ENCODE data around the gene PAPSS1. TPM values are rescaled to one million over a fixed set of nuclear protein-coding genes. Genes with fewer than 3 reads are reported as not detected.
A peak's percentile ranks its signal among the peaks of the same experiment; 100 is the strongest.

PAPSS1 gene
- total and polyA plus RNA-seq, 9 of the 15 experiments (the other 6 are each of a cell fraction or from before 2014, with no cell fraction given) = 21.1 to 53.9 (median 41.9) TPM

DNA sequence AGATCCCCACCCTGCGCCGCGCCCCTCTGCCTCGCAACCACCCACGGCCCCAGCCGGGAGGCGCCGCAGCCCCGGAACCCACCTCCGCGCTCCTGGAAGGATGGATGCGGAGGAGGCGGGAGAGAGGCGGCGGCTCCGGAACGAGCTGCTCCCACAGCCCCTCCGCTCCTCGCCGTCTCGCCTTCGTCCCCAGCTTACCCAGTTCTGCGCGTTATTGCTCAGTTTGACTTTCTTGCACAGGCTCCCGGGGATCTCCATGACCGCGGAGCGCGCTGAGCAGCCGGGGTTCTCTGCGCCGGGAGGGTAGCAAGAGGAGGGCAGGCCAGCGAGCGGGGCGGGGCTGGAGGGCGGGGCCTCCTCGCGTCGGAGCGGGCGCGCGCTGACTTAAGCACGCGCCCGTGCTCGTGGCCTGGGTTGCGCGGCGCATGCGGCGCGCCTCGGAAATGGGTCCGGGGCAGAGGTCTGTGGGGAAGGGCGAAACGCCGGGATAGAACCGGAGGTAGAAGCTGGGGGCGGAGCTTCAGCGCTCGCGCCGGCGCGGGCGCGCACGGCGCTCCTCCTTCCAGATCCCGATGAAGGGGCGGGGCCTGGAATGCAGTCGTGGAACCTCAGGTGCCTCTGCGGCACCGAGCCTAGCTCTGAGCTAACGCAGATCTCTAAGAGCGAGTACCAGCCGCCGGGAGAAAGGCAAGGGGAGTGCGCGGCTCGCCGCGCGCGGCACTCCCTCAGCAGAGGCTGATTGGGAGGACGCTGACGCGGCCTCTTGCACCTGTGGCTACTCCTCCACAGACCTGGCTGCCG lies at the start of gene PAPSS1 (continued):
- TF ChIP-seq GABPA (tag; conservative IDR thresholded peaks at IDR 0.05; ENCODE audit: low read depth) (peak; percentile 94), CTCF (IDR thresholded peaks at IDR 0.05 in 2 of 3, conservative IDR thresholded peaks at IDR 0.05 in 1 of 3; ENCODE audit: insufficient read depth in 2 of 3, low read depth in 1 of 3, low read length in 3 of 3) (no peak), SNAPC5 (CRISPR knock-in tag; IDR thresholded peaks at IDR 0.05) (no peak), ZSCAN32 (CRISPR knock-in tag; IDR thresholded peaks at IDR 0.05) (no peak), NBN (IDR thresholded peaks at IDR 0.05; ENCODE audit: low read depth) (no peak), ZBTB34 (CRISPR knock-in tag; IDR thresholded peaks at IDR 0.05) (no peak), CREB5 (CRISPR knock-in tag; IDR thresholded peaks at IDR 0.05) (no peak), NRF1 (conservative IDR thresholded peaks at IDR 0.05 in 1 of 2, IDR thresholded peaks at IDR 0.05 in 1 of 2) (peak; percentile 98), ATF1 (CRISPR knock-in tag; IDR thresholded peaks at IDR 0.05) (no peak), ATF1 (tag; IDR thresholded peaks at IDR 0.05) (peak; percentile 44; the same call in 1 of the 2 replicates), SMARCA4 (IDR thresholded peaks at IDR 0.05) (no peak), ZNF274 (IDR thresholded peaks at IDR 0.05; ENCODE audit: borderline replicate concordance, low read depth, low read length) (no peak), FOSL1 (tag; conservative IDR thresholded peaks at IDR 0.05) (no peak), PHTF2 (CRISPR knock-in tag; IDR thresholded peaks at IDR 0.05) (no peak), ZC3H8 (IDR thresholded peaks at IDR 0.05) (no peak), PRPF4 (IDR thresholded peaks at IDR 0.05; ENCODE audit: insufficient read depth, low read depth, low read length, poor library complexity, severe bottlenecking) (no peak), EWSR1 (IDR thresholded peaks at IDR 0.05; ENCODE audit: borderline replicate concordance, low read depth, partially characterized antibody) (no peak)
- TF ChIP-seq, protein P1, sequence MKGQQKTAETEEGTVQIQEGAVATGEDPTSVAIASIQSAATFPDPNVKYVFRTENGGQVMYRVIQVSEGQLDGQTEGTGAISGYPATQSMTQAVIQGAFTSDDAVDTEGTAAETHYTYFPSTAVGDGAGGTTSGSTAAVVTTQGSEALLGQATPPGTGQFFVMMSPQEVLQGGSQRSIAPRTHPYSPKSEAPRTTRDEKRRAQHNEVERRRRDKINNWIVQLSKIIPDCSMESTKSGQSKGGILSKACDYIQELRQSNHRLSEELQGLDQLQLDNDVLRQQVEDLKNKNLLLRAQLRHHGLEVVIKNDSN (CRISPR knock-in tag; IDR thresholded peaks at IDR 0.05) = no peak; the same call in 1 of the 2 replicates
- TF ChIP-seq, protein P2, sequence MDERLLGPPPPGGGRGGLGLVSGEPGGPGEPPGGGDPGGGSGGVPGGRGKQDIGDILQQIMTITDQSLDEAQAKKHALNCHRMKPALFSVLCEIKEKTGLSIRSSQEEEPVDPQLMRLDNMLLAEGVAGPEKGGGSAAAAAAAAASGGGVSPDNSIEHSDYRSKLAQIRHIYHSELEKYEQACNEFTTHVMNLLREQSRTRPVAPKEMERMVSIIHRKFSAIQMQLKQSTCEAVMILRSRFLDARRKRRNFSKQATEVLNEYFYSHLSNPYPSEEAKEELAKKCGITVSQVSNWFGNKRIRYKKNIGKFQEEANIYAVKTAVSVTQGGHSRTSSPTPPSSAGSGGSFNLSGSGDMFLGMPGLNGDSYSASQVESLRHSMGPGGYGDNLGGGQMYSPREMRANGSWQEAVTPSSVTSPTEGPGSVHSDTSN (CRISPR knock-in tag; IDR thresholded peaks at IDR 0.05; ENCODE audit: low read depth) = no peak
- TF ChIP-seq, protein P2 (tag; conservative IDR thresholded peaks at IDR 0.05; ENCODE audit: low read depth) = no peak

All from K562 (cell line).